NB4 (cell line): Measurements from ENCODE around the gene TNFRSF8.

Experiments used
- CTCF ChIP-seq: IDR thresholded peaks from one replicate; pipeline ENCODE4 v1.5.1; 2012; ENCODE audit warnings: low read depth, low read length
- MAX ChIP-seq: IDR thresholded peaks from 2 replicates; pipeline ENCODE4 v1.6.1; 2011; ENCODE audit warnings: low read depth, low read length
- MYC ChIP-seq: IDR thresholded peaks from 2 replicates; pipeline ENCODE4 v1.6.1; 2011; ENCODE audit warnings: low read depth, low read length
- POLR2A ChIP-seq: IDR thresholded peaks from 2 replicates; pipeline ENCODE4 v1.6.1; 2011; ENCODE audit warnings: mild to moderate bottlenecking; ENCODE audit not compliant: insufficient read length; ENCODE audit errors: extremely low read depth

GRCh38 chr1:12125422-12126355 lies 62.6 kb downstream of the TNFRSF8 start:
- TF ChIP-seq CTCF (no peak), MYC (no peak), POLR2A (no peak), MAX (no peak)
